ENCODE measurements around the gene NT5C3A.
"Not testable (repeated sequence)": the region's sequence is repeated elsewhere in the genome, so short reads cannot be mapped to it uniquely, and the experiment has no call there.

Gene NT5C3A

GRCh38 chr7:33041631-33042428 lies 20.7 kb downstream of the NT5C3A start:
- DNase-seq (ENCODE audit: low read depth in 2 of 2), result no peak

GRCh38 chr7:33040803-33041516 lies 21.6 kb downstream of the NT5C3A start:
- peak; percentile 28 to 31 for DNase-seq (ENCODE audit: low read depth in 2 of 2)

- DNase-seq (ENCODE audit: low read depth in 2 of 2), result no peak
These were observed 22.7 kb downstream of the NT5C3A start for GRCh38 chr7:33039903-33040292.

GRCh38 chr7:33039257-33039902 lies 23.2 kb downstream of the NT5C3A start:
- DNase-seq (ENCODE audit: low read depth in 2 of 2), result no peak

GRCh38 chr7:33038639-33039038 lies 23.9 kb downstream of the NT5C3A start:
- no peak for DNase-seq (ENCODE audit: low read depth in 2 of 2)

GRCh38 chr7:33035776-33036175 lies 26.8 kb downstream of the NT5C3A start:
- no peak for DNase-seq (ENCODE audit: low read depth in 2 of 2)

GRCh38 chr7:33024189-33024757 lies 38.3 kb downstream of the NT5C3A start:
- DNase-seq (ENCODE audit: low read depth in 2 of 2), result no peak

- DNase-seq (ENCODE audit: low read depth in 2 of 2), result no peak
These were observed 50.2 kb downstream of the NT5C3A start for GRCh38 chr7:33012364-33012763.

- DNase-seq (ENCODE audit: low read depth in 2 of 2), result no peak
These were observed 52.8 kb downstream of the NT5C3A start for GRCh38 chr7:33009734-33010133.

GRCh38 chr7:33005690-33006089 lies 56.9 kb downstream of the NT5C3A start:
- not testable (repeated sequence) for DNase-seq (ENCODE audit: low read depth in 2 of 2)

GRCh38 chr7:33005193-33005592 lies 57.4 kb downstream of the NT5C3A start:
- not testable (repeated sequence) for DNase-seq (ENCODE audit: low read depth in 2 of 2)

GRCh38 chr7:33004104-33004616 lies 58.4 kb downstream of the NT5C3A start:
- not testable (repeated sequence) for DNase-seq (ENCODE audit: low read depth in 2 of 2)

- DNase-seq (ENCODE audit: low read depth in 2 of 2), result not testable (repeated sequence)
These were observed 59.5 kb downstream of the NT5C3A start for GRCh38 chr7:33003111-33003510.

GRCh38 chr7:32999380-32999779 lies 63.2 kb downstream of the NT5C3A start:
- DNase-seq (ENCODE audit: low read depth in 2 of 2), result not testable (repeated sequence)

- not testable (repeated sequence) for DNase-seq (ENCODE audit: low read depth in 2 of 2)
These were observed 64.0 kb downstream of the NT5C3A start for GRCh38 chr7:32998361-32999171.

- not testable (repeated sequence) for DNase-seq (ENCODE audit: low read depth in 2 of 2)
These were observed 64.6 kb downstream of the NT5C3A start for GRCh38 chr7:32997956-32998355.

- DNase-seq (ENCODE audit: low read depth in 2 of 2), result not testable (repeated sequence)
These were observed 69.8 kb downstream of the NT5C3A start for GRCh38 chr7:32992750-32993149.

GRCh38 chr7:32991975-32992700 lies 70.4 kb downstream of the NT5C3A start:
- not testable (repeated sequence) for DNase-seq (ENCODE audit: low read depth in 2 of 2)

- not testable (repeated sequence) for DNase-seq (ENCODE audit: low read depth in 2 of 2)
These were observed 71.4 kb downstream of the NT5C3A start for GRCh38 chr7:32991068-32991585.

GRCh38 chr7:32988148-32988547 lies 74.4 kb downstream of the NT5C3A start:
- DNase-seq (ENCODE audit: low read depth in 2 of 2), result not testable (repeated sequence)

Data from stimulated activated CD4-positive, alpha-beta T cell treated with anti-CD3 and anti-CD28 coated beads, Interleukin-12 subunit alpha, Interleukin-12 subunit beta, amount 100 ng/mL, for 24 hours (primary cell).